Neural cell (in vitro differentiated cells): Measurements from ENCODE around the gene KCNQ1OT1.

Experiments used
- CTCF ChIP-seq: fragments of 450-650 bp; IDR thresholded peaks from 2 replicates; pipeline ENCODE4 v1.5.1; 2014; ENCODE audit warnings: antibody characterized with exemption, mild to moderate bottlenecking, moderate library complexity; ENCODE audit not compliant: poor library complexity, severe bottlenecking
- POLR2AphosphoS5 ChIP-seq: IDR thresholded peaks from 2 replicates; pipeline ENCODE4 v1.6.1; 2012
- RAD21 ChIP-seq: fragments of 450-650 bp; conservative IDR thresholded peaks from 2 replicates; pipeline ENCODE4 v1.6.1; 2014; ENCODE audit warnings: antibody characterized with exemption, mild to moderate bottlenecking, moderate library complexity
- TF ChIP-seq, protein P1 (sequence below): IDR thresholded peaks from 2 replicates; pipeline ENCODE4 v1.6.1; 2012; ENCODE audit warnings: borderline replicate concordance

- TF ChIP-seq CTCF (no peak), POLR2AphosphoS5 (no peak), RAD21 (no peak)
- TF ChIP-seq, protein P1, sequence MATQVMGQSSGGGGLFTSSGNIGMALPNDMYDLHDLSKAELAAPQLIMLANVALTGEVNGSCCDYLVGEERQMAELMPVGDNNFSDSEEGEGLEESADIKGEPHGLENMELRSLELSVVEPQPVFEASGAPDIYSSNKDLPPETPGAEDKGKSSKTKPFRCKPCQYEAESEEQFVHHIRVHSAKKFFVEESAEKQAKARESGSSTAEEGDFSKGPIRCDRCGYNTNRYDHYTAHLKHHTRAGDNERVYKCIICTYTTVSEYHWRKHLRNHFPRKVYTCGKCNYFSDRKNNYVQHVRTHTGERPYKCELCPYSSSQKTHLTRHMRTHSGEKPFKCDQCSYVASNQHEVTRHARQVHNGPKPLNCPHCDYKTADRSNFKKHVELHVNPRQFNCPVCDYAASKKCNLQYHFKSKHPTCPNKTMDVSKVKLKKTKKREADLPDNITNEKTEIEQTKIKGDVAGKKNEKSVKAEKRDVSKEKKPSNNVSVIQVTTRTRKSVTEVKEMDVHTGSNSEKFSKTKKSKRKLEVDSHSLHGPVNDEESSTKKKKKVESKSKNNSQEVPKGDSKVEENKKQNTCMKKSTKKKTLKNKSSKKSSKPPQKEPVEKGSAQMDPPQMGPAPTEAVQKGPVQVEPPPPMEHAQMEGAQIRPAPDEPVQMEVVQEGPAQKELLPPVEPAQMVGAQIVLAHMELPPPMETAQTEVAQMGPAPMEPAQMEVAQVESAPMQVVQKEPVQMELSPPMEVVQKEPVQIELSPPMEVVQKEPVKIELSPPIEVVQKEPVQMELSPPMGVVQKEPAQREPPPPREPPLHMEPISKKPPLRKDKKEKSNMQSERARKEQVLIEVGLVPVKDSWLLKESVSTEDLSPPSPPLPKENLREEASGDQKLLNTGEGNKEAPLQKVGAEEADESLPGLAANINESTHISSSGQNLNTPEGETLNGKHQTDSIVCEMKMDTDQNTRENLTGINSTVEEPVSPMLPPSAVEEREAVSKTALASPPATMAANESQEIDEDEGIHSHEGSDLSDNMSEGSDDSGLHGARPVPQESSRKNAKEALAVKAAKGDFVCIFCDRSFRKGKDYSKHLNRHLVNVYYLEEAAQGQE = no peak
Observed at GRCh38 chr11:2714463-2714800, 14.6 kb upstream of the KCNQ1OT1 start.
